GM12875 (cell line): ENCODE results near the gene GPR35.
A peak's percentile ranks its signal among the peaks of the same experiment; 100 is the strongest.

Experiments
- H3K4me3 ChIP-seq: one replicate; pipeline ENCODE4 v1.5.1; 2011; ENCODE audit warnings: low read depth, low read length, control low read depth
- CTCF ChIP-seq: IDR thresholded peaks from 2 replicates; pipeline ENCODE4 v1.5.1; 2011; ENCODE audit warnings: low read depth, mild to moderate bottlenecking, control low read depth, inconsistent platforms, low read length, moderate library complexity, borderline replicate concordance; ENCODE audit not compliant: insufficient read depth

Gene GPR35

GRCh38 chr2:240585101-240585500, 40.2 kb upstream of the GPR35 start:
- peak overlapping the region; percentile 74 for H3K4me3 ChIP-seq
- TF ChIP-seq CTCF: no peak

- TF ChIP-seq CTCF: no peak
- peak overlapping the region; percentile 74 for H3K4me3 ChIP-seq
Measured at GRCh38 chr2:240585681-240586197, 39.5 kb upstream of the GPR35 start.

- no peak for TF ChIP-seq CTCF
- peak within 1 kb of the TSS; percentile 74 for H3K4me3 ChIP-seq
Measured at GRCh38 chr2:240586198-240586918, 38.9 kb upstream of the GPR35 start, which contains the start of gene CAPN10. Gene CAPN10 (plus strand): TSS chr2:240586734. CDS start chr2:240586912, 178 bp downstream.

GRCh38 chr2:240586919-240587800, 38.1 kb upstream of the GPR35 start:
- H3K4me3 ChIP-seq: peak overlapping the region; percentile 74
- no peak for TF ChIP-seq CTCF

GRCh38 chr2:240588006-240588655, 37.1 kb upstream of the GPR35 start:
- no peak for TF ChIP-seq CTCF
- no peak overlapping the region for H3K4me3 ChIP-seq

GRCh38 chr2:240588669-240589068, 36.6 kb upstream of the GPR35 start:
- H3K4me3 ChIP-seq: no peak overlapping the region
- TF ChIP-seq CTCF: no peak
